ENCODE measurements around the gene CPPED1. TPM values are rescaled to one million over a fixed set of nuclear protein-coding genes. Genes with fewer than 3 reads are reported as not detected.

The CPPED1 gene
- total and polyA plus RNA-seq, 4 donors: 10.4 to 29.1 (median 23.0) TPM

- Histone ChIP-seq H3K4me1 (ENCODE audit: control insufficient read depth in 4 of 4, insufficient read depth in 4 of 4, low read length in 3 of 4) (no peaks in the 10 kb centered on the region), H3K9ac (ENCODE audit: low read depth in 1 of 2, low read length in 2 of 2) (no peak overlapping the region), H3K27me3 (ENCODE audit: control insufficient read depth in 4 of 4, insufficient read depth in 4 of 4, low read length in 3 of 4) (no peaks in the 10 kb centered on the region), H3K9me3 (ENCODE audit: control insufficient read depth in 4 of 4, low read length in 3 of 4) (peaks cover 0 to 1% (median 0%) of the 10 kb centered on the region in 4 donors), H3K4me3 (ENCODE audit: low read depth in 1 of 3, low read length in 3 of 3) (no peak overlapping the region), H3K27ac (ENCODE audit: low read depth in 1 of 2, low read length in 2 of 2) (no peak overlapping the region), H3K36me3 (ENCODE audit: control insufficient read depth in 4 of 4, insufficient read depth in 3 of 4, low read depth in 1 of 4, low read length in 3 of 4) (peaks cover 0 to 14% (median 7%) of the 10 kb centered on the region in 4 donors)
- TF ChIP-seq CTCF (IDR thresholded peaks at IDR 0.05; ENCODE audit: low read depth, low read length, missing input control) (no peak), MAX (IDR thresholded peaks at IDR 0.05) (no peak), HNF4G (IDR thresholded peaks at IDR 0.05) (no peak), YY1 (IDR thresholded peaks at IDR 0.05) (no peak), FOXA1 (IDR thresholded peaks at IDR 0.05) (no peak), GABPA (IDR thresholded peaks at IDR 0.05 in 1 of 2, conservative IDR thresholded peaks at IDR 0.05 in 1 of 2) (no peak), JUND (IDR thresholded peaks at IDR 0.05) (no peak), HNF4A (conservative IDR thresholded peaks at IDR 0.05) (no peak), TAF1 (conservative IDR thresholded peaks at IDR 0.05) (no peak), REST (IDR thresholded peaks at IDR 0.05) (no peak), SP1 (IDR thresholded peaks at IDR 0.05) (no peak), RAD21 (IDR thresholded peaks at IDR 0.05) (no peak)
- 98% methylated on average over 3 of the region's 3 CpGs for WGBS
- DNase-seq (ENCODE audit: low spot score): no peak
Observed at GRCh38 chr16:12739738-12740137, 63.9 kb downstream of the CPPED1 start.

- TF ChIP-seq SP1 (IDR thresholded peaks at IDR 0.05) (no peak), CTCF (IDR thresholded peaks at IDR 0.05; ENCODE audit: low read depth, low read length, missing input control) (no peak), FOXA2 (IDR thresholded peaks at IDR 0.05) (no peak), HNF4A (conservative IDR thresholded peaks at IDR 0.05) (no peak), REST (IDR thresholded peaks at IDR 0.05) (no peak), EGR1 (IDR thresholded peaks at IDR 0.05; ENCODE audit: low read depth in 2 of 2) (no peak), RXRA (IDR thresholded peaks at IDR 0.05) (no peak), MAX (IDR thresholded peaks at IDR 0.05) (no peak), YY1 (IDR thresholded peaks at IDR 0.05) (no peak), FOXA1 (IDR thresholded peaks at IDR 0.05) (no peak), NR2F2 (IDR thresholded peaks at IDR 0.05) (no peak), ZBTB33 (IDR thresholded peaks at IDR 0.05) (no peak), RAD21 (IDR thresholded peaks at IDR 0.05) (no peak)
- 90% methylated on average over 6 of the region's 6 CpGs for WGBS
- DNase-seq (ENCODE audit: low spot score): no peak
- Histone ChIP-seq H3K9me3 (ENCODE audit: control insufficient read depth in 4 of 4, low read length in 3 of 4) (peaks cover 1 to 6% (median 4%) of the 10 kb centered on the region in 4 donors), H3K27me3 (ENCODE audit: control insufficient read depth in 4 of 4, insufficient read depth in 4 of 4, low read length in 3 of 4) (no peaks in the 10 kb centered on the region), H3K27ac (ENCODE audit: low read depth in 1 of 2, low read length in 2 of 2) (no peak overlapping the region), H3K4me1 (ENCODE audit: control insufficient read depth in 4 of 4, insufficient read depth in 4 of 4, low read length in 3 of 4) (no peaks in the 10 kb centered on the region), H3K4me3 (ENCODE audit: low read depth in 1 of 3, low read length in 3 of 3) (no peak overlapping the region), H3K36me3 (ENCODE audit: control insufficient read depth in 4 of 4, insufficient read depth in 3 of 4, low read depth in 1 of 4, low read length in 3 of 4) (peaks cover 0 to 16% (median 10%) of the 10 kb centered on the region in 4 donors), H3K9ac (ENCODE audit: low read depth in 1 of 2, low read length in 2 of 2) (no peak overlapping the region)
Observed at GRCh38 chr16:12737563-12737962, 66.1 kb downstream of the CPPED1 start.
